ENCODE data around the gene CIPC.

Gene CIPC, protein sequence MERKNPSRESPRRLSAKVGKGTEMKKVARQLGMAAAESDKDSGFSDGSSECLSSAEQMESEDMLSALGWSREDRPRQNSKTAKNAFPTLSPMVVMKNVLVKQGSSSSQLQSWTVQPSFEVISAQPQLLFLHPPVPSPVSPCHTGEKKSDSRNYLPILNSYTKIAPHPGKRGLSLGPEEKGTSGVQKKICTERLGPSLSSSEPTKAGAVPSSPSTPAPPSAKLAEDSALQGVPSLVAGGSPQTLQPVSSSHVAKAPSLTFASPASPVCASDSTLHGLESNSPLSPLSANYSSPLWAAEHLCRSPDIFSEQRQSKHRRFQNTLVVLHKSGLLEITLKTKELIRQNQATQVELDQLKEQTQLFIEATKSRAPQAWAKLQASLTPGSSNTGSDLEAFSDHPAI

DNA sequence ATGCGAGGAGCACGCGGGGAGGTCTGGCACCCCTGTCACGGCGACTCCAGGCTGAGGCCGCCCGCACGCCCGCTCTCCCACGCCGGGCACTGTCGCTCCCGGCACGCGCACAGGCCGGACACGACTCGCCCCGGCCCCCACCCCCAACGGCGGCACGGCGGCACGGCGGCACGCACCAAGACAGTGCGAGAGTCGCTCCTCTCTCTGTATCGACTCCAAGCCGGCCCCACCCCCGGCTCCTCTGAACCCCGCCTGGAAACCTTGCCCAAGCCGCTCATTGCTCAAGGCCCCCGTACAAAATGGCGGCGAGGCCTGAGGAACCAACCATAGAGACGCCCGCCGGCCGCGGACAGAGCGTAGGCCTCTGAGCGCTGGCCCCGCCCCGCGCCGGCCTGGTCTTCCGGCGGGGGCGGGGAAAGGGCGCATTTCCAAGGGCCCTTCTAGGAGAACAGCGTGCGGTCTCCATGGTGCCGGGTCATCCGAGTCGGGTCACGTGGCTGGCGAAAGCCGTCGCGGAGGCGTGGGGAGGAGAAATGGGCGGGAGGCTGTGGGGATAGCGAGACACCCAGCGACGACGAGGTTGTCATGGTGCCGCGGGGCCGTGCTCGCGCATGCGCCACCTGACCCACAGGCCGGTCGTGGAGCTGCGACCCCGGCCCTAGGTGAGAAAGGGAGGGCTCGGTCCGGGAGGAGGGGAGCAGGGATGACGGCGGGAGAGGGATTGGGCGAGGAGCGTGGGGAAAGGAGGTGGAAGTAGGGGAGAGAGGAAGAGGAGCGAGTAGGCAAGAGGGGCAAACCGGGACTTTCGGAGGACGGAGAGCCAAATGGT lies at the start of gene CIPC:
Gene CIPC (plus strand): TSS at position 559 of the 829 bp plus-strand sequence. CDS start 7,451 bp downstream, outside the sequence.
- TF ChIP-seq ZNF274 (IDR thresholded peaks at IDR 0.05; ENCODE audit: low read depth, low read length) = no peak

DNA sequence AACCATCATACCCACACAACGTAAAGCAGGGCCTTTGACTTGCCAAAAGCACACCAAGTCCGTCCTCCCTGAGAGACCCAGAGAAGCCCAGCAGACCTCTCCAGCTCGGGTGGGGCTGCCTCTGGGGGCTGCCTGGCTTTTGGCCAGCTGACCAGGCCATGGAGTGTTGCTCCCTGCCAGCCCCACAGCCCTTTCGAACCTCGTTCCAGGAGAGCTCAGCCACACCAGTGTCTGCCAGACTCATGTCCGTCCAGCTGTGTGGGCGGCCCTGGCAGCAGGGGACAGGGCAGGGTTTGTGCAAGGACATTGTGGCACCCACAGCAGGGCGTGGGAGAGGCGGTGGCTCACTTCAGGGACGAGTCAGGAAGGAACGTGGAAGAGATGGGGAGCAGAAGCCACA lies 46.9 kb upstream of the CIPC start:
- TF ChIP-seq ZNF274 (IDR thresholded peaks at IDR 0.05; ENCODE audit: low read depth, low read length) = no peak
- no peak overlapping the region for H3K4me3 ChIP-seq (ENCODE audit: low read length)

More for the DNA sequence above, at the start of gene CIPC:
- H3K4me3 ChIP-seq (ENCODE audit: low read length) = peak within 1 kb of the TSS; percentile 98

DNA sequence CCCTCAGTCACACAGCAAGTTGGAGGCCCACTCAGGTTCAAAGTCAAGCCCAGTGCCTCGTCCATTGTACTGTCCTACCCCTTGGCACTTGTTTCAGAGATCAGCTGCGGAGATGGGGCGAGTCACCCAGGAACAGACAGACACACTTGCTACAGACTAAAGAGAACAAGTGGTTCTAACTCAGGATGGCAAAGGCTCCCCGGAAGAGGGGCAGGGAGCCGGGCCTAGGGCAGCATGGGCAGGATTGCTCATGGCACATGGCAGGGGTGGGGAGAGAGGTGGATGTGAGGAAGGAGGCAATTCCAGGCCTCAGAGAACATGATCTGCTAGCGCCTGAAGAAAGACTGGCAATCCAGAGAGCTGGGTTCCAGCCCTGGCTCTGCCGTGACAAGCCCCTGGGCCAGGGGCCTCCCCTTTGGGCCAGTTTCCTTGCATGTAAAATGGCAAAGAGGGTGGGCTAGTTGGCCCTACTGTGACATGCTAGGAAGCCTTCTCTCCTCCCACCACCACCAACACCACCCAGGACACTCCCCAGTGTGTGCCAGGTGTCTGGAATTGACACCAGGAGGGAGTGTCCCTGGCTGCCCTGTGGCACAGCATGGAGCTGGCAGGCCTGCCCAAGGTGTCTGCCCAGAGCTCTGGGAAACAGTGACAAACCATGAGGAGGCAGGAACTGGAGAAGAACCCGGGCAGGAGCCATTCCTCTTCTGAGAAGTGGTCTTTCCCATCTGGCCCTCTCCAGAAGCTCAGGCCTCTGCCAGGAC lies 45.6 kb upstream of the CIPC start:
- TF ChIP-seq ZNF274 (IDR thresholded peaks at IDR 0.05; ENCODE audit: low read depth, low read length) = no peak
- no peak overlapping the region for H3K4me3 ChIP-seq (ENCODE audit: low read length)

DNA sequence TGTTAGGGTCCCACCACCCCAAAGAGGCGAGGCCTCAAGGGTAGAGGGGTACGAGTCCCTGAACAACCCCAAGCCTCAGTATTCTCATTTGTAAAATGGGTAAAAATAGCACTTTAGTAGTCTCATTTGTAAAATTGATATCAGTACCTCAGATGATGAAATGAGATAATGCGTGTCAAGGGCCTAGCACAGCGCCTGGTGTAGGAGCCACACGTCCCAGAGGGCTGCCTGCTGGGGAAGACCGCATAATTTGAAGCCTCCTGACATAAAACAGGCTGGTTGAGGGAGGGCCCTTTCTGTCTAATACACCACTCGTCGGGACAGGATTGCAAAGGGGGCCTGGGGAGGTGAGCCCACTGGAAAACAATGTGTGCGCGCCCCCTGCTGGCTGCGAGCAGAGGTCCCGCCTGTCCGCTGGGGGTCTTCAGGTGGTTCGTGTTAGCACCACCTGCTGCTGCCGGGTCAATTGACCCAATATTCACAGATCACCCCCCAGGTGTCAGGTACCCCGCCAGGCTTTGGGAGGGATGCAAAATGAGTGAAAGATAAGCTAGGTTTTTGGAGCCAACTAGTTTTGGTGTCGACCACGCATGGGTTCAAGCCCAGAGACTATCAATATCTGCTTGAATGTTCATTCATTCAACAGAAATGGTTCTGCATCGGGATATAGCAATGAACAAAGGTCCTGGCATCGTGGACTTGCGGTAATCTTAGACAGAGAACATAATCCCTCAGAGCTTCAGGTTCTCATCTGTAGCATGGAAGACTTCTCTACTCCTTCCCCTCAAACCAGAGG lies 44.8 kb upstream of the CIPC start:
- H3K4me3 ChIP-seq (ENCODE audit: low read length) = no peak overlapping the region
- TF ChIP-seq ZNF274 (IDR thresholded peaks at IDR 0.05; ENCODE audit: low read depth, low read length) = no peak

DNA sequence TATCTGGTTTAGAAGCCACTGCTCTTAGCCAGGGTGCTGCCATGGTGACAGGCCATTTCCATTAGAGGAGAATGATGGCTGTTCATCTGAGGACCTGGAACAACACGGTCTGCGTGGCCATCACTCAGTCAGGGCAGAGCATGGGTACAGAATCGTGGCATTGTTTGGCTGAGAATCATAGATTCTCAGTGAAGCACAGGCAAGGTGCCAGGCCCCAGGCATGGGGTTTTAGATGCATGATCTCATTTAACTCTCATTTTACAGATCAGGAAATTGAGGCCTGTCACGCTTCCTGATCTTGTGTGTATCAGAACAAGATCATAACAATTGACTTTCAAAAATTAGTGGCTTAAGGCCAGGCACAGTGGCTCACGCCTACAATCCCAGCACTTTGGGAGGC lies 42.8 kb upstream of the CIPC start:
- TF ChIP-seq ZNF274 (IDR thresholded peaks at IDR 0.05; ENCODE audit: low read depth, low read length) = no peak
- no peak overlapping the region for H3K4me3 ChIP-seq (ENCODE audit: low read length)

DNA sequence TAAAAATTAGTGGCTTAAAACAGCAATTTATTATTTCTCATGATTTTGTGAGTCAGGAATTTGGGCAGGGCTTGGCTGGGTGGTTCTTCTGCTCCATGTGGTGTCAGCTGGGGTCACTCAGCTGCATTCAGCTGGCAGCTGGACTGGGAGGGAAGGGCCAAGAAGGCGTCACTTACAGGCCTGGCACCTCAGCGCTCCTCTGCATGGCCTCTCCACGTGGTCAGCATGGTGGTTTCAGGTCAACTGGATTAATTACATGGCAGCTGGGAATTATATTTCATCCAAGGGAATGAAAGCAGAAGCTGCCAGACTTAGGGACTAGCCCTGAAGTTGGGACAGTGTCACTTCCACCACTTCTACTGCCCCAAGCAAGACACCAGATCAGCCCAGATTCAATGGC lies 42.1 kb upstream of the CIPC start:
- no peak overlapping the region for H3K4me3 ChIP-seq (ENCODE audit: low read length)
- TF ChIP-seq ZNF274 (IDR thresholded peaks at IDR 0.05; ENCODE audit: low read depth, low read length) = no peak

DNA sequence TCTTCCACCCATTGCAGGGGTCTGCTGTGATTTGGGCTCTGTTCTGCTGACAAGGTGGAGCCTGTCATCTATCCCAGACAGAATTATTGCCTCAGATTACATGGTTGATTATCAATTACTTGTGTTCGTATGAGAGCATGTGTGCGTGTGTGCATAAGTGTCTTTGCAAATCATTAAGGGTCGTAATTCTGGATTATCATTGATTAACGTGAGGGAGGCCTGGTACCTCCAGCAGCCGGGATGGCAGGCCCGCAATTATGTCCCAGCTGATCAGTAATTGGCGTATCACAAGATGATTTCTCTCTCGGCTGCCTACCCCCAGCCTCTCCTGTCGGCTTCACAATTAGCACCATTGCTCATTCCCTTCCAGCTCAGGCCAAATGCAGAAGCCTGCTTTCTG lies 39.9 kb upstream of the CIPC start:
- TF ChIP-seq ZNF274 (IDR thresholded peaks at IDR 0.05; ENCODE audit: low read depth, low read length) = no peak
- H3K4me3 ChIP-seq (ENCODE audit: low read length) = no peak overlapping the region

DNA sequence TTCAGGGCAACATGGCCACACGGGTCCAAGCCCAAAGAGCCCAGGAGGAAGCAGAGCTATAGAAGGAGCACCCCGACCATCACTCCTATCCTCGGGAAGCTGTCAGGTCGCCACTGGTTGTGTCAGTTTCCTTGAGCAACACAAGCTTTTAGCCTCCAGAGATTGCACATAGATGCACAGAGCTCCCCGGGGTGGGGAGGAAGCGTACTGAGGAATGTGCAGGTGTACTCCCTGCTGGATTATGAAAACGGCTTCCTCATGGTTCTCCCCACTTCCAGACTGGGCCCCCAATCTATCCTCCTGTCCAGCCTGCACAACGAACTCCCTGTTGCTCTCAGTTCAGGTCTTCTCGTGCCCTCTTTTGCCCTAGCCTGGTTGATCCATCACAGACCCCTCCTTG lies 39.3 kb upstream of the CIPC start:
- TF ChIP-seq ZNF274 (IDR thresholded peaks at IDR 0.05; ENCODE audit: low read depth, low read length) = no peak
- no peak overlapping the region for H3K4me3 ChIP-seq (ENCODE audit: low read length)

DNA sequence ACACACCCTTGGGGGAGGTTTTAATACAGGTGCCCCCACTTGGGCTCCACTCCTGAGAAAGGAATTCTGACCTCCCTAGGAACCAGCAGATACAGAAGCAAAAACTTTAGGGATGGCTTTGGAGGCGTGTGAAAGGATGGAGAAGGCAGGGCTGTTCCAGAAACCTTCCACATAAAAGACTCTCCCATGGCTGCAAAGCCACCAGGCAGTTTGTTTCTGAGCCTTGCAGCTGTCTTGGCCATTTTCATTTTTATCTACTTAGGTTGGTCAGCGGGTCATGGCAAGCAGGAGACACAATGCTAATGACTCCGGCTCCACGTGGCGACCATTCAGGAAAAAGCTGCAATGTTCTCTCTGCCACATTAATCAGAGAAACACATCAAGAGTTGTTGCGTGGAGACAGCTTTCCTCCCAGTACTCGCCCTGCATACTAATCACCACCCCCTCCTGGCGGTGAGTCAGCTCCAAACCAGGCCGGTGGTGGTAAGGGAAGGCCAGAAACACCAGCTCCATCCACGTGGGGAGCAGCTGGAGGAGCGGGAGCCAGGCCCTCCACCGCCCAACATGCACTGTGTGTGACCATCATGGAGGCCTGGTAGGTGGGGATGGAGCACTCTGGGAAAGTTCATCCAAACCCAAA lies 38.7 kb upstream of the CIPC start:
- TF ChIP-seq ZNF274 (IDR thresholded peaks at IDR 0.05; ENCODE audit: low read depth, low read length) = no peak
- no peak overlapping the region for H3K4me3 ChIP-seq (ENCODE audit: low read length)

DNA sequence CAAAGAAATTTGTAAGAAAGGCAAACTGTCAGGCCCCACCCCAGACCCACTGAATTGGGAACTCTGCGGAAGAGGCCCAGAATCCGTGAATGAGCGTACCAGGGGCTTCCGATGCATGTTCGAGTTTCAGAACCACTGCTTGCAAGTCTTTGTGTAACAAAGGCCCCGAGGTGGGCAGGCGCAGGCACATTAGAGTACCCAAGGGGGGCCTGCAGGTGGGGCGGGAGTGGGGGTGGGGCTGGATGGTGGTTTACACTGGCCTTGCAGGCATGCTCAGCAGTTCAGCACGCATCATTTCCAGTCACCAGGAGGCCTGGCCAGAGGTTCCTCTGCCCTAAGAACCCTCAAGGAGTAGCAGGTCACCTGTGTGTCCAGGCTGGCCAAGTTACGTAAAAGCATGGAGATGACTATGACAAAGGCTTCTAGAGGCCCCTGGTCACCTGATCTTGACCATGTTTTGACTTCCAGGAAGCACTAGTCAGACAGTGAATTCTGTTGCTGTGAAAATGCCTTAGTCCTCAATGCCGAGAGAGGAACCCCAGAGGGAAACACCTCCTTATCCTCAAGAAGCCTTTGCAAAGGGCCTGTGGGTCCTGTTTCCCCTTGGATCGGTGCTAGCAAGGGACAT lies 36.3 kb upstream of the CIPC start:
- no peak overlapping the region for H3K4me3 ChIP-seq (ENCODE audit: low read length)
- no peak for TF ChIP-seq ZNF274 (IDR thresholded peaks at IDR 0.05; ENCODE audit: low read depth, low read length)

DNA sequence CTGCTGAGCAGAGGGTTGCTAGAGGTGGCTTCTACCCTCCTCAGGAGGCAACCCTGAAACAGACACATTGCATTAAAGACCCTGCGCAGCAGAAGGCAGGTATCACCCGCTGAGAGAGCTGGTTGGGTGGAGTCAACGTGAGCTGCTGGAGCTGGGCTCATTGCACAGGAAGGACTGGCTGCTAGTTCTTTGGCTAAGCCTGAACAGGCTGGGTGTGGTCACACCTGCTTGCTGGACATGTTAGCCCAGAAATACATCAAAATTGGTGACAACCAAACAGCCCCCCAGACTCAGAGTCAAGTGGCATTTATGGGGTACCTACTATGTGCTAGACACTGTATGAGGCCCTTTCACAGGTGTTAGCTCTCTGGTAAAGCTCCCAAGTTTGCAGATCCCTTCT lies 35.8 kb upstream of the CIPC start:
- no peak overlapping the region for H3K4me3 ChIP-seq (ENCODE audit: low read length)
- TF ChIP-seq ZNF274 (IDR thresholded peaks at IDR 0.05; ENCODE audit: low read depth, low read length) = no peak

DNA sequence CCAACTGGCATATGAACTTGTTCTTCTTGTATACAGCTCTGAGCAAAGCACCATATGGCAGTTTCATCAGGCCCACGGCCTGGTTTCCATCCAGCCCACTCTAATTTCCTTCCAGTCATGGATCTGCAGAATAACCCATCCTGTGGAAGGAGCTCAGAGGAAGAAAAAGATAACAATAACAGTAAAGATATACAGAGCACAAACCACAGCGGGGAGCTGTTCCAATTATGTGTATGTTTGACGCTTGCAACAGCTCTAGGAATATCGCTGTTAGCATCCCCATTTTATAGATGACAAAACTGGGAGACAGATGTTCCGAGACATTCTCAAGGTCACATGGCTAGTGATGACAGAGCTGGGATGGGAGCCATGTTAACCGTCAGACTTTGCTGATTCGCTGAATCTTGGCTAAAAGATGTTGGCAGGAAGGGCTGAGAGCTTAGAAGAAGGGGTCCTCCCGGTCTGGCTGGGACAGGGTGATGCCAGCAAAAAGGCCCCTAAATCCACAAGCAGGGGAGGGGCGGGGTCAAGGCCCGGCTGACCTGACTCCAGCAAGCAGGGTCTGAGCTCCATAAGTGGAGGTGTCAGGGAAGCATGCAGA lies 34.4 kb upstream of the CIPC start:
- no peak overlapping the region for H3K4me3 ChIP-seq (ENCODE audit: low read length)
- no peak for TF ChIP-seq ZNF274 (IDR thresholded peaks at IDR 0.05; ENCODE audit: low read depth, low read length)
